IMR-90 (cell line): Measurements from ENCODE around the gene GNG2.

Experiments used
- BHLHE40 ChIP-seq: fragments of 150-350 bp; IDR thresholded peaks from 2 replicates; pipeline ENCODE4 v1.6.1; 2016; ENCODE audit warnings: mild to moderate bottlenecking, low read depth, low read length
- CEBPB ChIP-seq: IDR thresholded peaks from 2 replicates; pipeline ENCODE4 v1.6.1; 2012; ENCODE audit warnings: low read depth, low read length, improper control_type of control experiment
- CHD1 ChIP-seq: IDR thresholded peaks from 2 replicates; pipeline ENCODE4 v1.6.1; 2012; ENCODE audit warnings: low read depth, low read length, improper control_type of control experiment
- ELK1 ChIP-seq: fragments of 150-350 bp; IDR thresholded peaks from 2 replicates; pipeline ENCODE4 v1.6.1; 2016; ENCODE audit warnings: low read depth, mild to moderate bottlenecking, low read length, moderate library complexity, borderline replicate concordance
- FOS ChIP-seq: fragments of 150-350 bp; IDR thresholded peaks from 2 replicates; pipeline ENCODE4 v1.6.1; 2016; ENCODE audit warnings: low read depth, low read length
- MAZ ChIP-seq: IDR thresholded peaks from 2 replicates; pipeline ENCODE4 v1.6.1; 2012; ENCODE audit warnings: low read depth, mild to moderate bottlenecking, low read length, improper control_type of control experiment, moderate library complexity, borderline replicate concordance
- MXI1 ChIP-seq: IDR thresholded peaks from 2 replicates; pipeline ENCODE4 v1.6.1; 2012; ENCODE audit warnings: low read depth, mild to moderate bottlenecking, low read length, moderate library complexity, borderline replicate concordance
- POLR2A ChIP-seq: IDR thresholded peaks from 2 replicates; pipeline ENCODE4 v1.6.1; 2012; ENCODE audit warnings: mild to moderate bottlenecking, low read depth, low read length
- RAD21 ChIP-seq: IDR thresholded peaks from 2 replicates; pipeline ENCODE4 v1.6.1; 2012; ENCODE audit warnings: low read length, improper control_type of control experiment
- RCOR1 ChIP-seq: IDR thresholded peaks from 2 replicates; pipeline ENCODE4 v1.6.1; 2012; ENCODE audit warnings: mild to moderate bottlenecking, low read length, improper control_type of control experiment; ENCODE audit not compliant: insufficient replicate concordance
- RFX5 ChIP-seq: IDR thresholded peaks from 2 replicates; pipeline ENCODE4 v1.8.0; 2012; ENCODE audit warnings: low read depth, mild to moderate bottlenecking, low read length, moderate library complexity
- SMC3 ChIP-seq: fragments of 150-350 bp; IDR thresholded peaks from 2 replicates; pipeline ENCODE4 v1.6.1; 2016; ENCODE audit warnings: low read depth, mild to moderate bottlenecking, antibody characterized with exemption, low read length, moderate library complexity
- USF2 ChIP-seq: fragments of 150-350 bp; IDR thresholded peaks from 2 replicates; pipeline ENCODE4 v1.6.1; 2017; ENCODE audit warnings: mild to moderate bottlenecking, antibody characterized with exemption, low read length, low read depth
- TF ChIP-seq, protein P1 (sequence below): conservative IDR thresholded peaks from 2 replicates; pipeline ENCODE4 v1.5.1; 2012; ENCODE audit warnings: mild to moderate bottlenecking, low read depth, low read length, improper control_type of control experiment

DNA sequence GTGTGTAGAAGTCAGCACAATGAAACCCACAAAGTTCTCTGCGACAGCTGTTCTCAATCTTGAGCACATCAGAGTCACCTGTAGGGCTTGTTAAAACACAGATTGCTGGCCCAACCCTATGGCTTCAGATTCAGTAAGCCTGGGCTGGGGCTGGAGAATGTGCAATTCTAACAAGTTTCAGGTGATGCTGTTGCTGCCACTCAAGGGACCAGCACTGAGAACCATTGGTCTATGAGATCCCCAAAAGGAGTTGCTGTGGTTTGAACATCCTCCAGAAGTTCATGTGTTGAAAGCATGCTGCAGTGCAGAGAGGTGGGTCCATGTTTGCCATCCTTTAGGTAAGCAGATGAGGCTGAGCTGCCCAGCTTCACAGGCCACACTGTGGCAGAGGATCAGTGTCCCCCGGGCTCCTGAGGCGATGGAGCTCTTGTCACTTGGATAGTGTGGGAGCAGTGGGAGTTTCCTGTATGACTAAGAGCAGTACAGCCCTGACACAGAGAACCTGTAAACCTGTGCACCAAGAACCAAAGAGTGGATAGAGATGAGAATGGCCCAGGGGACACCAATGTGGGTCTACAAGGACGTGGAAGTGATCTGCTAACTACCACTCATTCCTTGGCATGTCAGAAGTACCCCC lies 120.9 kb downstream of the GNG2 start:
- TF ChIP-seq POLR2A (no peak), MXI1 (no peak), FOS (no peak), RAD21 (no peak), MAZ (no peak), CHD1 (no peak), USF2 (no peak), RFX5 (no peak), SMC3 (no peak), RCOR1 (no peak), CEBPB (no peak), ELK1 (no peak), BHLHE40 (no peak)
- TF ChIP-seq, protein P1, sequence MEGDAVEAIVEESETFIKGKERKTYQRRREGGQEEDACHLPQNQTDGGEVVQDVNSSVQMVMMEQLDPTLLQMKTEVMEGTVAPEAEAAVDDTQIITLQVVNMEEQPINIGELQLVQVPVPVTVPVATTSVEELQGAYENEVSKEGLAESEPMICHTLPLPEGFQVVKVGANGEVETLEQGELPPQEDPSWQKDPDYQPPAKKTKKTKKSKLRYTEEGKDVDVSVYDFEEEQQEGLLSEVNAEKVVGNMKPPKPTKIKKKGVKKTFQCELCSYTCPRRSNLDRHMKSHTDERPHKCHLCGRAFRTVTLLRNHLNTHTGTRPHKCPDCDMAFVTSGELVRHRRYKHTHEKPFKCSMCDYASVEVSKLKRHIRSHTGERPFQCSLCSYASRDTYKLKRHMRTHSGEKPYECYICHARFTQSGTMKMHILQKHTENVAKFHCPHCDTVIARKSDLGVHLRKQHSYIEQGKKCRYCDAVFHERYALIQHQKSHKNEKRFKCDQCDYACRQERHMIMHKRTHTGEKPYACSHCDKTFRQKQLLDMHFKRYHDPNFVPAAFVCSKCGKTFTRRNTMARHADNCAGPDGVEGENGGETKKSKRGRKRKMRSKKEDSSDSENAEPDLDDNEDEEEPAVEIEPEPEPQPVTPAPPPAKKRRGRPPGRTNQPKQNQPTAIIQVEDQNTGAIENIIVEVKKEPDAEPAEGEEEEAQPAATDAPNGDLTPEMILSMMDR: no peak
